Ishikawa (cell line): ENCODE data around the gene CTNND2.

Source experiments
- CEBPB ChIP-seq: IDR thresholded peaks from 2 replicates; pipeline ENCODE4 v1.6.1; 2012
- CREB1 ChIP-seq: IDR thresholded peaks from 2 replicates; pipeline ENCODE4 v1.6.1; 2012; ENCODE audit warnings: low read depth
- EGR1 ChIP-seq: IDR thresholded peaks from 2 replicates; pipeline ENCODE4 v1.6.1; 2012
- EP300 ChIP-seq: IDR thresholded peaks from 2 replicates; pipeline ENCODE4 v1.6.1; 2012; ENCODE audit warnings: borderline replicate concordance
- FOXM1 ChIP-seq: IDR thresholded peaks from 2 replicates; pipeline ENCODE4 v1.6.1; 2012; ENCODE audit warnings: low read depth, borderline replicate concordance
- MAX ChIP-seq: IDR thresholded peaks from 2 replicates; pipeline ENCODE4 v1.6.1; 2012
- NFIC ChIP-seq: IDR thresholded peaks from 2 replicates; pipeline ENCODE4 v1.6.1; 2012
- RAD21 ChIP-seq: IDR thresholded peaks from 2 replicates; pipeline ENCODE4 v1.6.1; 2012; ENCODE audit warnings: low read depth
- REST ChIP-seq: IDR thresholded peaks from 2 replicates; pipeline ENCODE4 v1.6.1; 2012; ENCODE audit warnings: low read depth, mild to moderate bottlenecking
- TAF1 ChIP-seq: IDR thresholded peaks from 2 replicates; pipeline ENCODE4 v1.6.1; 2012; ENCODE audit warnings: low read depth, mild to moderate bottlenecking
- TCF12 ChIP-seq: IDR thresholded peaks from 2 replicates; pipeline ENCODE4 v1.6.1; 2012; ENCODE audit warnings: low read depth
- TEAD4 ChIP-seq: IDR thresholded peaks from 2 replicates; pipeline ENCODE4 v1.6.1; 2012
- USF1 ChIP-seq: IDR thresholded peaks from 2 replicates; pipeline ENCODE4 v1.6.1; 2012
- YY1 ChIP-seq: IDR thresholded peaks from 2 replicates; pipeline ENCODE4 v1.6.1; 2012; ENCODE audit warnings: low read depth
- ZBTB7A ChIP-seq: IDR thresholded peaks from 2 replicates; pipeline ENCODE4 v1.6.1; 2012; ENCODE audit warnings: low read depth

CTNND2 gene

GRCh38 chr5:11903121-11903613 is 1.1 kb downstream of the CTNND2 start:
- TF ChIP-seq EP300 (no peak), YY1 (no peak), NFIC (no peak), RAD21 (no peak), CREB1 (no peak), TCF12 (no peak), TEAD4 (no peak), USF1 (no peak), CEBPB (no peak), MAX (no peak), FOXM1 (no peak), TAF1 (no peak), REST (no peak), ZBTB7A (no peak), EGR1 (no peak)

GRCh38 chr5:11902201-11902619 is 2.0 kb downstream of the CTNND2 start:
- TF ChIP-seq EP300 (no peak), TEAD4 (no peak)

- TF ChIP-seq USF1 (no peak), TEAD4 (no peak), CEBPB (no peak), TAF1 (no peak), TCF12 (no peak), REST (no peak), EGR1 (no peak), MAX (no peak), YY1 (no peak), RAD21 (no peak), EP300 (no peak)
Measured at GRCh38 chr5:11898787-11899186, 5.5 kb downstream of the CTNND2 start.

- TF ChIP-seq TCF12 (no peak), EP300 (no peak), TAF1 (no peak), CEBPB (no peak), CREB1 (no peak), REST (no peak), FOXM1 (no peak)
Measured at GRCh38 chr5:11897781-11898180, 6.5 kb downstream of the CTNND2 start.

GRCh38 chr5:11894992-11895391 is 9.3 kb downstream of the CTNND2 start:
- TF ChIP-seq REST (no peak), NFIC (no peak), TCF12 (no peak), FOXM1 (no peak), MAX (no peak), YY1 (no peak), RAD21 (no peak), ZBTB7A (no peak), TAF1 (no peak), TEAD4 (no peak), CEBPB (no peak), USF1 (no peak), EP300 (no peak), EGR1 (no peak)
